Jurkat, Clone E6-1 (cell line): Measurements from ENCODE around the gene PHACTR1. TPM values are rescaled to one million over a fixed set of nuclear protein-coding genes. Genes with fewer than 3 reads are reported as not detected.
"Not testable (repeated sequence)": the region's sequence is repeated elsewhere in the genome, so short reads cannot be mapped to it uniquely, and the experiment has no call there.

Source experiments
- DNase-seq: peaks from one replicate; pipeline ENCODE4 v3.0.0-alpha.2; 2011; ENCODE audit warnings: low read depth, low spot score
- H3K4me3 ChIP-seq: 2 replicates; pipeline ENCODE4 v1.5.1; 2011; ENCODE audit warnings: mild to moderate bottlenecking, low read length, control low read depth, moderate library complexity
- polyA plus RNA-seq: library from polyadenylated mRNA; unstranded; fragments of >200 nt; gene quantifications from one replicate; pipeline ENCODE4 v1.2.1, GENCODE V29; 2012; ENCODE audit warnings: missing spikeins; ENCODE audit not compliant: insufficient read length, insufficient read depth

PHACTR1 gene
- 1.2 TPM for polyA plus RNA-seq

- no peak within 1 kb of the TSS for H3K4me3 ChIP-seq
- no peak for DNase-seq
Observed at GRCh38 chr6:12716298-12716916, at the start of gene PHACTR1. Gene PHACTR1 (plus strand): TSS chr6:12716767.

- H3K4me3 ChIP-seq, result no peak overlapping the region
- peak; percentile 40 for DNase-seq
Observed at GRCh38 chr6:12666886-12667285, 49.7 kb upstream of the PHACTR1 start.

DNA sequence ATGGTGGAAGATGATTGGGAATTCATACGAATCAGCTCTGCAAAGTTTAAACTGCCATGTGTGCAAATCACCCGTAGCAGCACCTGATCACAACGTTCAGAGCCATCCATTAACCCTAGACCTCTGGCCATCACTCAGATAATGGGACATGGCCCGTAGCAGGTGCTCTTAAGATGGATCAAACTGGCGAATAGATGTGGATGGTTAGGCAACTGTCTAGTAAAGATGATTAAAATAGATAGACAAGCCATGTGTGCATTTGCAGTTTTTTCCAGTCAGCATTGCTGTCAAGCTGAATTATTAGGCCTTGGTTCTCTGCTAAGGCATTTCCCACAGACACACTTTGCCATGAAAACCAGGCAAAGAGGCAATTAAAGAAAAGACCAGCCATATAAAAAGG is 40.6 kb upstream of the PHACTR1 start:
- H3K4me3 ChIP-seq, result no peak overlapping the region
- no peak for DNase-seq

DNA sequence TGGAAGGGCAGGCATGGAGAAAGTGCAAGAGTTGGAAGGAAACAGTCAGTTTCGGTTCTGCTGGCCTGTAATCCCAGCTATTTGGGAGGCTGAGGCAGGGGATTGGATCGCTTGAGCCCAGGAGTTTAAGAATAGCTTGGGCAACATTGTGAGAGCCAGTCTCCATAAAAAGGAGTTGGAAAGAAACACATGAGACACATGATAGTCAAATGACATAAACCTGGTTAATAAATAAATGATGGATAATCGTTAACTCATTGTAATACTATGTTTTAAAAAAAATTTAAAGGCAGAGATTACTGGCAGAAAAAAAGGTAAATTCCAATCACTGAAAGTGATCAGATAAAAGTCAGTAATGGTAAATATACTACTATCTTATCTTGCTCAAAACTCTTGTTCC is 37.2 kb upstream of the PHACTR1 start:
- H3K4me3 ChIP-seq, result no peak overlapping the region
- DNase-seq, result no peak

- DNase-seq, result no peak
- H3K4me3 ChIP-seq, result no peak overlapping the region
Observed at GRCh38 chr6:12693122-12693521, 23.4 kb upstream of the PHACTR1 start.

GRCh38 chr6:12698298-12698697 is 18.3 kb upstream of the PHACTR1 start:
- no peak overlapping the region for H3K4me3 ChIP-seq
- DNase-seq, result no peak

GRCh38 chr6:12704946-12705345 is 11.6 kb upstream of the PHACTR1 start:
- H3K4me3 ChIP-seq, result no peak overlapping the region
- DNase-seq, result no peak

- H3K4me3 ChIP-seq, result no peak overlapping the region
- DNase-seq, result no peak
Observed at GRCh38 chr6:12709116-12709515, 7.5 kb upstream of the PHACTR1 start.

- DNase-seq, result no peak
Observed at GRCh38 chr6:12709556-12710232, 6.9 kb upstream of the PHACTR1 start.

DNA sequence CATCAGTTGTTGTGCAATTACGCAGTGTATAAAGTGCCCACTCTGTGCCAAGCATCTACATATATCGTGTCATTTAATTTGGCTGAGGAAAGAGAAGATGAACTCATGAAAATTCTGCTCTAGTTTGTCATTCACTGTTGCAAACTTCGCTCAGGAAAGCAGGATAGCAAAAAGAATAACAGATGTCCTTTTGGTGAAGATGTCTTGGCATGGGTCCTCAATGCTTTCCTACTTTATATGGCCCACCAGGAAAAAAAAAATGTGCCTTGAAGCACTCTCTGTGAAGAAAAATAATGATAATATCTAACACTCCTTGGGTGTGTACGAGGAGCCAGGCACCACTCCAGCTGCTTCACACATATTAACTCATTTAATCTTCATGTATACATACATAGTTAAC is 5.6 kb upstream of the PHACTR1 start:
- no peak for DNase-seq
- no peak overlapping the region for H3K4me3 ChIP-seq

More at GRCh38 chr6:12709556-12710232, 6.9 kb upstream of the PHACTR1 start:
- no peak overlapping the region for H3K4me3 ChIP-seq

GRCh38 chr6:12714022-12714421 is 2.5 kb upstream of the PHACTR1 start:
- no peak overlapping the region for H3K4me3 ChIP-seq
- DNase-seq, result no peak

- no peak for DNase-seq
Observed at GRCh38 chr6:12715437-12715836, 1.1 kb upstream of the PHACTR1 start.

DNA sequence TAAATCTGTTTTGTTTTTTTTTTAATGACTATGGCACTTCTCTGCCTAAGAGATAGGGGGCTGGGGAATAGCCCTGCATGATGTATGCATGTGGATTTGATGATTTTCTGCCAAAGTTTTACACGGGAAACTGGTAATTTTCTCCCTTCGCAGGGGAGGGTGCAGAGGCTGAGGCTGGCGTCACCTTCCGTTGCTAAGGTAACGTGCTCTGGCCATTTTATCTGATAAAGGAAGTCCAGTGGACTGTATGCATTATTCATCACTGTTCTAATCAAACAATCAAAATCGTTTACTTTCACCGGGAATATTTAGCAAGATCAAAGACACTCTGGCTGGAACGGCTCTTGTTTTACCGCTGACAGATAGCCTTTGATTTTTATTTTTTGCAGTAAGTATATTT is 789 bp downstream of the PHACTR1 start:
- H3K4me3 ChIP-seq, result no peak overlapping the region
- DNase-seq, result no peak

More at GRCh38 chr6:12715437-12715836, 1.1 kb upstream of the PHACTR1 start:
- no peak overlapping the region for H3K4me3 ChIP-seq

GRCh38 chr6:12718015-12718414 is 1.4 kb downstream of the PHACTR1 start:
- no peak overlapping the region for H3K4me3 ChIP-seq
- no peak for DNase-seq

DNA sequence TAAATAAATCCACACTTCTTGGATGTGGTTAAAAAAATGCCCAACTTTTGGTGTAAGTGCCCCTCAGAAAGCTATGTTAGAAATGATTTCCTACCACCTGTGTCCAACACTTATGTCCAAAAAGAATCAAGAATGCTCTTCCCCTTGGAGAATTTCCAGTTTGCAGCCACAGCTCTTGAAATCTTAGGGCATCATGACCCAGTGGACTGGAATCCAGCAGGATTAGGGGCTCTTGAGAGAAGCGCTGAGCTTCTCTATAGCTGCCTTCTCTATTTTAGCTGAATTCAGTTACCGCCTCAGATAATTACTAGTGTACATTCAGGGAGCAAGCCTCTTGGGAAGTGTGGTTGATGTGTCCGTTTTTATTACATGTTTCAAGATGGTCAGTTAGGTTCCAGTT is 2.5 kb downstream of the PHACTR1 start:
- H3K4me3 ChIP-seq, result no peak overlapping the region
- no peak for DNase-seq

- DNase-seq, result no peak
- no peak overlapping the region for H3K4me3 ChIP-seq
Observed at GRCh38 chr6:12720310-12720709, 3.7 kb downstream of the PHACTR1 start.

DNA sequence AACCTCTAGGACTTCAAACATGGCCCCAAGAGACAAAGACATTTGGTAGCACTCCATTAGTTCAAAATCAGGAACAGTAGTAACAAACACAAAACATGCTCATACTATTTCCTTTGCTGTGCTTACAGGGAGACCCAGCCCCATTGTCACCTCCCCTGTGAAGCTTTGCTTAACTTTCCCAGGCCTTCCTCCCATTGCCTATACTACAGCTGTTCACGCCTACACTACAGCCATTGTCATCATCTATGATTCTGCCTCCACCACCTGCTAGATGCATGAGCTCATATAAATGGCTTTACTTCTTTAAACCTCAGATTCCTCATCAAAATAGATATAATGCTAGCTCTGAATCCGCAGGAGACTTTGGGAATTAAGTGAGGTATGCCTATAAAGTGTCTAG is 8.7 kb downstream of the PHACTR1 start:
- no peak overlapping the region for H3K4me3 ChIP-seq
- DNase-seq, result no peak

GRCh38 chr6:12729467-12729866 is 12.9 kb downstream of the PHACTR1 start:
- no peak for DNase-seq
- no peak overlapping the region for H3K4me3 ChIP-seq

- not testable (repeated sequence) for H3K4me3 ChIP-seq, DNase-seq
Observed at GRCh38 chr6:12730809-12731208, 14.2 kb downstream of the PHACTR1 start.

DNA sequence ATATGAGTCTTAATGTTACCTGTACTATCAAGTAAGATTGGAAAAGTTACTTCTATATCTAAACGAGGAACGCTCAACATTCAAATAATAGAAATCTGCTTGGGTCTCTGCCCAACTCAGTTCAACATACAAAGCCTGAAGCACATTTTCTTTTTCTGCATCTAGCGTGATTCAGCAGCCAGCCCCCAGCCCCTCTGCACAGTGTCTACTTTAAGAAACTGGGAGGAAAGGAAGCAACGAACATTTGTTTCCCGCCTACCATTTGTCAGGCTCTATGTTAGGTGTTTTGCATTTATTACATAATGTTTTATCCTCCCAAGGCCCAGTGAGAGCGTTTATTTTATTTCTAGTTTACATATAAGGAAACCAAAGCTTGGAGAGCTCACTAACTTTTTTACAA is 17.3 kb downstream of the PHACTR1 start:
- DNase-seq, result no peak
- no peak overlapping the region for H3K4me3 ChIP-seq

DNA sequence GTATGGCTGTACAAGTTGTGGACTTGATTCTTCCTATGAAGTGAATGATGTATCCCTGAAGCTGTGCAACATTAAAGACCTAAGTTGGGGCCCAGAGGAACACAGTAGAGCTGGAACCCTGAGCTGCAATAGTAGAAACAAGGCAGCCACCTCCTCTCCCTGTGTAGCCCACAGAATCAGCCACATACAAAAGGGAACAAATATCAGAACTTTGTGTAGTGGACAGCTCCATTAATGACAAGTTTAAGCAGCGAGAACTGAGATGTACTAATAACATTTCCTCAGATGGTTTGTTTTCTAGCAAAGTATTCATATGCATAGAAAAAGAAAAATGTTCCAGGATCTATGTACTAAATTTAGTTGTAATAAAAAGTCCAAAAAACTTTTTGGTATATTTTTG is 19.2 kb downstream of the PHACTR1 start:
- H3K4me3 ChIP-seq, result no peak overlapping the region
- DNase-seq, result no peak
